Stomach (tissue), 4 donors: ENCODE results near the gene WDR27.

ENCODE experiments used
- POLR2A ChIP-seq, 4 donors: fragments of 450-650 bp; IDR thresholded peaks; one replicate each; pipeline ENCODE4 v1.6.1; 2016; ENCODE audit warnings: antibody characterized with exemption in 4 of 4, control low read depth in 2 of 4, mild to moderate bottlenecking in 1 of 4, moderate library complexity in 1 of 4
- POLR2AphosphoS5 ChIP-seq, 3 donors: sonication (generic); formaldehyde crosslinking; IDR thresholded peaks; one replicate each; pipeline ENCODE4 v1.6.1; 2016; ENCODE audit warnings: antibody characterized with exemption in 3 of 3

DNA sequence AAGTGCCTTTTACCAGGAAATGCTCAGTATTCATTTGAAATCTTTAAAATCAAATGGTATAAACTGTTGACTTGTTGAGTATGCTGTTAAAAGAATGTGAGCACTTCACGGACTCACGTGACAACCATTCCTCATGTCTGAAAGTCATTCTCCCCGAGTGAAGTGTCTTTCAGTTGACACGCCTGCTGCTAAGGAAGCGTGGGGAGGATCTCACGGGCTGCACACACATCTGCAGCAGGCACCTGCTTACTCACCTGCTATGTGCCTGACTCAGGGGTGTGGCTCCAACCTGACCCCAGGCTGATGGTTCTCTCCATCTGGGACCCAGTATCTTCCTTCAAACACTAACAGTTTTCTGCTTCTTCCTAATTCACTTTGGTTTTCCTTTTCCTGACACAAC is 32.7 kb downstream of the WDR27 start:
- TF ChIP-seq POLR2A (IDR thresholded peaks at IDR 0.05) (no peak), POLR2AphosphoS5 (IDR thresholded peaks at IDR 0.05) (no peak)
